Hippocampal formation (tissue), 2 donors: Measurements from ENCODE around the gene BCKDK.
"Not testable (repeated sequence)": the region's sequence is repeated elsewhere in the genome, so short reads cannot be mapped to it uniquely, and the experiment has no call there.

Source experiments
- DNase-seq, 2 donors: peaks; one replicate each; lab custom pipeline; 2025; lab: John Stamatoyannopoulos, UW

BCKDK gene

DNA sequence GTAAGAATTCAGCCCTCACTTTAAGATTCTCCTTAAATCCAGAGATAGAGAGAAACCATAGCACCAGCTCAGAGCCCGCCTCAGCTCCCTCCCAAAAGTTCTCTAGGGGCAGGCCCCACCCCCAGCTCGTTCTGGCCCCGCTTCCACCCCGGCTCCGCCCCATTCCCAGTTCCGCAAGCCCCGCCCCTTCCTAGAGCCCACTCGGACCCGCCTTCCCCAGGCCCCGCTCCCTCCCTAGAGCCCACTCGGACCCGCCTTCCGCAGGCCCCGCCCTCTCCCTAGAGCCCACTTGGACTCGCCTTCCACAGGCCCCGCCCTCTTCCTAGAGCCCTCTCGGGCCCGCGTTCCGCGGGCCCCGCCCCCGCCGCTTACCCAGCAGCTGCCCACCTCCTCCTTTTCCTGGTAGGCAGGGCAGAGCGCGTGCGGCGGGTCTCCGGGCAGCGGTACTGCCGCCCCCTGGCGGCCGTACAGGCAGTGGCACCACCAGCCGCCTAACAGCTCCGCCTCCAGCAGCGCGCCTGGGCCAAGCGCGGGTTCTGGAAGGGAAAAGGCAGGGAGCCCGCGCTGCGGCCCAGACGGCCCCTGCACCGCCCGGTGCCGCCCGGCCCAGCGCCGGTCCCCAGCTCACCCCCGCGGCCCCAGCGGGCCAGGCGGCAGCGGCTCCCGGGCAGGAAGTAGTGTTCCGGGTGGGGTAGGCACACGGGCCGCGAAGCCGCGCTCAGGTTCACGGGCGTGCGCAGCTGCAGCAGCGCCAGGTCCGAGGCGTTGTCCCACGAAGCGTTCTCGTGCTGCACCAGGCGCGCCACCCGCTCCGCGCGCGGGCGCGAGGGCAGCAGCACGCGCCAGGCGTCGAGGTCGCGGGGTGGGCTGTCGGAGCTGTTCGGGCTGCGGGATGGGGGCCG is 34.2 kb downstream of the BCKDK start:
- DNase-seq: peak; percentile 97 to 99

DNA sequence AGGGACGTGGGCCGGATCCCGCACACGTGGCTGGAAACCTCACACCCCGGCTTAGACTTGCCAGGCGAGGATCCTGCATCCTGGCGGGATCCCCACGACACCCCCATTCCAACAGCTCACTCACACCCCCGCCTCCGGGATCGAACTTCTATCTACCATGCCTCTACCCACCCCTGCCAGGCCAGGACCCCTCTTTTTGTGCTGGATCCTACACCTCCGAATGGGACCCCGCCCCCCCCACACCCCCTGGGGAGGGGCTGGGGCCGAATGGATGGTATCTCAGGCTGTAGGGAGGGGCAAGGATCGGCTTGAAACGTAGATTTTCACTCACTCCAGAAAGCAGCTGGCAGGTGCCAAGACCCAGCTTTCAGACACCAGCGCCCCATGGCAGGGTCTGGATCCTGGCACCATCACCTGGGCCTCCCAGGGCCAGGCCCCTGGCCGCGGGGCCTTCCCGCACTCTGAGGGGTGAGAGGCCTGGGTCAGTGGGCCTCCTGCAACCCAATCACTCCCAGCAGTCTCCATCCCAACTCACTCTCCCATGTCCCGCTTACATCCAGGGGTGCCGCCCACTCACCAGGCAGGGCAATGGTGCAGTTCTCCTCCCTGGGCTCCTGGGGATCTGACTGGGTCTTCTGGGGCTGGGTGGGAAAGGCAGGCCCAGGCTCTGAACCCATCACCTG is 35.0 kb downstream of the BCKDK start:
- no peak for DNase-seq

DNA sequence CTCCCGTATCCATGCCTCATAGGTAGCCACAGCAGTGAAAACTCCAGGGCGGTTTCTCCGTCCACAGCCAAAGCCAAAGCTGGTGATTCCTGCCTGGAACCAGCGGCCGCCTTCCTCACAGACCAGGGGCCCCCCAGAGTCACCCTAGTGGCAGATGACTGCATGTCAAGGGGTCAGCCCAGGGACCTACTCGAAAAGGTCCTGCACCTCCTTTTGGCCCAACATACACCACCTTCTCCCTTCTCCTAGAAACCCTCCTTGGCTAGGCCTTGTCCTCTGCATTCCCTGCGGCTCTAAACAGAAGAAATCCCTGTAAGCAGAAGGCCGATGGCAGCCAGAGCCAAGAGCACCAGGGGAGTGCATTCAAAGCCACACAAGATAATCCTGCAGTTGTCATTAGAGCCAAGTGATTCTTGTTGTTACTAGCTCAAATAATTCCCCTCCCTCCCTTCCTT is 35.5 kb downstream of the BCKDK start:
- no peak for DNase-seq

DNA sequence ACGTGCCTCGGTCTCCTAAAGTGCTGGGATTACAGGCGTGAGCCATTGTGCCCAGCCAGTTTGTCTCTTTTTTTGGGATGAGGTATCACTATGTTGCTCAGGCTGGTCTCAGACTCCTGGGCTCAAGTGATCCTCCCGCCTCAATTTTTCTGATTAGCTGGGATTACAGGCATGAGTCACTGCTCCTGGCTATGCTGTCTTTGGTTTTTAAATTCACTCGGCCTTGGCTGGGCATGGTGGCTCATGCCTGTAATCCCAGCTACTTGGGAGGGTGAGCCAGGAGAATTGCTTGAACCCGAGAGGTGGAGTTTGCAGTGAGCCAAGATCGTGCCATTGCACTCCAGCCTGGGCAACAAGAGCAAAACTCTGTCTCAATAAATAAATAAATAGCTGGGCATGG is 36.2 kb downstream of the BCKDK start:
- DNase-seq: not testable (repeated sequence)

DNA sequence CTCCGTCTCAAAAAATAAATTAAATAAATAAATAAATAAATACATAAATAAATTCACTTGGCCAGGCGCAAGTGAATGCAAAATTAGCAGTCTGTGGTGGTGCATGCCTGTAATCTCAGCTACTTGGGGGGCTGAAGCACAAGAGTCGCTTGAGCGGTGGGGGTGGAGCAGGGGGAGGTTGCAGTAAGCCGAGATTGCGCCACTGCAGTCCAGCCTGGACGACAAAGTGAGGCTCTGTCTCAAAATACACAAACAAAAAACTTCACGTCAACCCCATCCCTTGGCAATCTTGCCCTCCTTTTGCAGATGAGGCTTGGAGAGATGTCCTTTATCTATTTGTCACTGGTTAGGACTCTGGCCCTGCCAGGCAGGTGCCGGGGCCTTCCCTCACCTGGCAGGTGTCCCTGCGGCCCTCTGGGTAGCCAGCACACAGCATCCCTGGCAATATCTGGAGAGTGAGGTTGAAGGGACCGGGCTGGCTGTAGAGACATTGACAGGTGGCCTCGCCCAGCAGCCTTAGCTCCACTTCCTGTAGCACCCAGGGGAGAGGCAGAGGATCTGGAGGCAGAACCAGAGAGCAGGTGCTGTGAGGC is 37.3 kb downstream of the BCKDK start:
- no peak for DNase-seq

DNA sequence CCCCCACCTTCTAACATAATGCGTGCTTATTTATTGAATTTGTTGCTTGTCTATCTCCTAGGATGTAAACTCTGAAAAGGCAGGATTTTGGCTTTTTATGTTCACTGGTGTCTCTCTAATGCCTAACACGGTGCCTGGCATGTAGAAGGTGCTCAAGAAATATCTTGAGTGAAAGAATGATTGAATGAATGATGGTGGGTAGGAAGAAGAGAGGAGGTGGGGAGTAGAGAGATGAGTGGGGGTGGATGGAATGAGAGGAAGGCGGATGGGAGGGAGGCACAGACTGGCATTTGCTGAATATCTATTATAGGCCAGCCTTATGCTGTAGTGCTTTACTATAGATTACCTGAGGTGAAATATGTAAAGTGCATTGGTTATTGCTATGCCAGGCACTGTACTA is 39.4 kb downstream of the BCKDK start:
- no peak for DNase-seq

DNA sequence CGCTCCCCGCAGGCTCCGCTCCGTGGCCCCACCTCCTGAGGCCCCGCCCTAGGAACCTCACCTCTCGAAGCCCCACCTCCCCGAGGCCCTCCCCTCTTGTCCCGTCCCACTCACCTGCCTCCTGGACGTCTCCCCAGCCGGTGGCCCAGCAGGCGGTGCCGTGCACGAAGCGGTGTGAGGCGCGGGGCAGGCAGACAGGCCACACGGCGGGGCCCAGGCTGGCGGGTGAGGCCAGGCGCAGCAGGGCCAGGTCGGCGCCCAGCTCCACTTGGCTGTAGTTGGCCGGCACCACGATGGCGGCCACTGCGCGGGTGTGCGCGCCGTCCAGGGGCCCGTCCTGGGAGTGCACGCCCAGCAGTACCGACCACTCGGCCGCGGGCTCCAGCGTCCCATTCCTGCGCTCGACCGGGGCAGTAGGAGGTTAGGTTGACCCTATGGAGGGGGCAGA is 40.1 kb downstream of the BCKDK start:
- DNase-seq: no peak

DNA sequence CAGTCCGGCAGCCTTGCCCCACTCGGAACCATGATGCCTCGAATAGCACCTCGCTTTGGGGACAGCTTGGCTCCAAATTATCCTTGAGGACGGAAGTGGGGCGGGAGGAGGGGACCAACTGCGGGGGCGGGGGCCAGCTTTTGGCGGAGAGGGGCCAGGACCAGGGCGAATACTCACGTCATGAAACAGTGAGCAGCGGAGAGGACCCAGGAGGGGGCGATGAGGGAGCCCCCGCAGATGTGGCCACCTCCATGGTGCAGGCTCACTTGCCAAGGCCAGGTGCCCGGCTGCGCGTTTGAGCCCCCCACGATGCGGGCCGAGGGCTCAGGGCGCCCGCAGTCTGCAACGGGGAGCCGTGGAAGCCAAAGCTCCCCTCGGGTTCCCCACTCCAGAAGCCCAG is 40.7 kb downstream of the BCKDK start:
- no peak for DNase-seq

DNA sequence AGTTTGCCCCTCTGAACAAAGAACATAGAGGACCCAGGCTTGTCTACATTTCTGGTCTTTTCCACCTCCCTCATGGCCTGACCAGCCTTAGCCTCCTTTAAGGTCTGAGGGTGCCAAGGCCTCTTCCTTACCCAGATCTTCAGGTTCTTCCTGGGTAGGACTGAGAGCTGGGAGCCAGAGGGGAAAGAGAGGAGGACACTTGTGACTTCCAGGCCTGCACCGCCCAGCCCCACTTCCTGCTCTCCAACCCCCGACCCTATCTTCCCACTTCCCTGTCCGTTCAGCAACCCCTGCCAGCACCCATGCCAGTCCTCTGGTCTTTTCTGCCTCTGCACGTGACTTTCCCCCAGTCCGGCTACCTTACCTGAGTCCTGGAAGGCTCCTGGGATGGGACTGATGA is 41.1 kb downstream of the BCKDK start:
- no peak for DNase-seq

DNA sequence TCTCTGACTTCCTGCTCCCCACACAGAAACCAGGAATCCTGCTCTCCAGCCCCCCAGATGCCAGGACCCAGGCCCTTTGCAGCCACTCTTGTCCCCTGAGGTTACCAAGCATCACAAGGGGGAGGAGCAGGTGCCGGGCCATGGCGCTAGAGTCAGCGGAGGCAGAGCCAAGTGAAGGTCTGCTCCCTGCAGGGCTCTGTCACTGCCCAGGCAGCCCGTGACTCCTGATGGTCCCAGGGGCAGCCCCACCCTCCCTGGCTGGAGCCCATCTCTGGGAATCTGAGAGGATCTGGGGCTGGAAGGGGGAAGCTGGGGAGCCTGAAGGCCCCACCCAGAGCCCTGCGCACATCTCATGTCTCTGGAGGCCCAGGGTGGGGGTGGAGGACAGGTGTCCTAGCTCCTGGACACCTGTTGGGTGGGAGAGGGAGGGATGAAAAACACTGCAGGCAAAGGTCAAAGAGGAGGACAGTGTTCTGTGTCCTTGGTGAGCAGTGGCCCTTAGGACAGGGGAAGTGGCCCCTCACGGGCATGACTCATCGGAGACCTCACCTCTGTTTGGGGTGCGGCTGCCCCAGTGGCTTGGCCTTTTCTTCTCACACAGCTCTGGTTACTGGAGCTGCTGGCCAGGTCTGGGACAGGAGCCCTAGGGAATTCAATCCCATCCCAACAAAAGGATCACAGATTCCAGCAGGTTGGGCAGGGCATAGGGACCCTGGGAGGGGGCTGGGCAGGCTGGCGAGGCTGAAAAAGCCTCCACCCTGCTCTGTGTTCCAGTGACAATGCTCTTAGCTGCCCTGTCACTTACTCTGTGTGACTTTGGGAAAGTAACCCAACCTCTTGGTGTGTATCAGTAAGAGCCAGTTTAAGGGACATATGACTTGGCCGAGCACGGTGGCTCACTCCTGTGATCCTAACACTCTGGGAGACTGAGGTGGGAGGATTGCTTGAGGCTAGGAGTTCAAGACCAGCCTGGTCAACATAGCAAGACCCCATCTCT is 42.0 kb downstream of the BCKDK start, which contains the start of gene PRSS36:
PRSS36 (minus strand) TSS at position 173 of the 997 bp plus-strand sequence; CDS start at position 142, 31 bp downstream.
- DNase-seq: no peak

DNA sequence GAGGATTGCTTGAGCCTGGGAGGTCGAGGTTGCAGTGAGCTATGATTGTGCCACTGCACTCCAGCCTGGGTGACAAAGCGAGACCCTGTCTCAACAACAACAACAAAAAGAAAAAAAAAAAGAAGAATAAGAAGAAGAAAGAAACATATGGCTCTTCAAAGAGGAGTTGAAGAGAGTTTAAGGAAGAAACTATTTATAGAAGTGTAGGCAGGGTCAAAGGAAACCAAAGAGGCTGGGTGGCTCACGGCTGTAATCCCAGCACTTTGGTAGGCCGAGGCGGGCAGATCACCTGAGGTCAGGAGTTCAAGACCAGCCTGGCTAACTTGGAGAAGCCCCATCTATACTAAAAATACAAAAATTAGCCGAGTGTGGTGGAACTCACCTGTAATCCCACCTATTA is 42.8 kb downstream of the BCKDK start:
- not testable (repeated sequence) for DNase-seq

DNA sequence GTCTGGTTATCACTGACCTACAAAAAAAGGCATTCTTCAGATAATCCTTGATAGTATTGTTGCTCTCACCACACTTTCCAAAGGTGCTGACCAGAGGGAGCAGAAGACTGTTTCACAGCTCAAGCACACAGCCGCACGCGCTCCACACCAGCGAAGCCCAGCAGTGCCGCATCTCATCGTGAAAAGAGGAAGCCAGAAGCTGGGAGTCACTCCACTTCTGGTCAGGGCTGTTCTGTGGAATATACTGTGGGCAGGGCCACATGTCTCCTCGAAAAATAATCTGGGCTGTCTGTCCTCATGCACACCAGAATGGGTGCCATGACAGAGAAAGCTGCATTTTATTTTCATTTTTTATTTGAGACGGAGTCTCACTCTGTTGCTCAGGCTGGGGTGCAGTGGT is 49.0 kb downstream of the BCKDK start:
- no peak for DNase-seq
